HG03066 (cell line): ENCODE measurements around the gene OLFML2B.

ENCODE experiments used
- ATAC-seq: cut with Tn5 transposase; IDR thresholded peaks from one replicate; pipeline ENCODE4 v1.9.1; 2021; ENCODE audit warnings: low read depth; ENCODE audit not compliant: unreplicated experiment

Gene OLFML2B

GRCh38 chr1:162008799-162009198 is 14.9 kb downstream of the OLFML2B start:
- no peak for ATAC-seq

DNA sequence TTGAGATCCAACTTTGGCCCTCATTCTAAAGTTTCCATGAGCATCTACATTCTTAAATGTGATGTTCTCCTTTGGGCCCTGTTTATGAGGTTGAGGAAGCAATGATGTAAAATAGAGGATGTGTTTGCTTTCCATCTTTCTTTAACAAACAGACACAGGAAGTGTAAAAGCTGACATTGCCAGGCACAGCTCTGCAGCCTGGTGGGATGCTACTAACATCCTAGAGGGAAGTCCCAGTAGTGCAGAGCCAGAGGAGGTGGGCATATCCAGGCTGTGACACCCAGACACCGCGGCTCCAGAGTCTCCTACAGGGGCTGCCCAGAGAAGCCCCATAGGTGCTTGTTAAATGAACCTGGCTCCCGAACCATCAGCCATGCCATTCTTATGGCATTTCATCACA is 16.2 kb downstream of the OLFML2B start:
- no peak for ATAC-seq

DNA sequence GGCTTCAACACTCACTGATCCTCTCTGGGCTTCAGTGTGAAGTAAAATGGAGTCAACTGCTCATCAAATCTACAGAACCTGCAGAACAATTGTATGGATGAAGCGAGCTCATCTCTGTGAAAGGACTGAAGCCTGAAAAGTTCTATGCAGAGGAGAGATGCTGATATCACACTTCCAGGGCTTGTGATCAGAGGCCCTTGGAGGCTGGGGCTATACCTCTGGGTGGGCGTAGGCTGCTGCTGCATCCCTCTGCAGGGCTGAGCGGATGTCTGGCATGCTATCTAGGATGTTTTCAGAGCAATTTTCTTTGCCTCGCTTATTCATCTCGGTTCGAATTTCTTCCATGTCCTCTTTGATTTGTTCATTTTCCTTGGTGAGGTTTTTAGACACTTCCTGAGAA is 17.6 kb downstream of the OLFML2B start:
- no peak for ATAC-seq

DNA sequence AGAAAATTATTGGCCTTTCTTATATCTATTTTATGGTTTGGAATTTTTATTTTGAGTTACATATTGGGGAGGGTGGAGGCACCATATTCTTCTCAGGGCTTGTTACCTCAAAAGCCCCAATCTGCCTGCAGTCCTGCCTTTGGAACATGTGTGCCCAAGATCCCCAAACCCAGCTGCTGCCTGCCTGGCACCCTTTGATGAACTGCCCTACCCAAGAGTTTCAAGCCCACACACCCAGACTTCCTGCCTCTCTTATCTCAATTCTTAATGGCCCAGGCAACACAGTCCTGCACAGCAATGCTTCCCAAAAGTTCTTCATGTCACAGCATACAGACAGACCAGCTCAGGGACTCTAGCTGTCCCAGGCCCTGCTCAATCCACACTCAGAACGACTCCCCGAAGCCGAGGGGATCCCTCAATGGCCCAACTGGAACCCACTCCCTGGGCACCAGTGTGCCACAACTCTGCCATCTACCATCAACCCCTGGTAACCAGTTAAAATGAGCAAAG is 19.2 kb downstream of the OLFML2B start:
- ATAC-seq: no peak

DNA sequence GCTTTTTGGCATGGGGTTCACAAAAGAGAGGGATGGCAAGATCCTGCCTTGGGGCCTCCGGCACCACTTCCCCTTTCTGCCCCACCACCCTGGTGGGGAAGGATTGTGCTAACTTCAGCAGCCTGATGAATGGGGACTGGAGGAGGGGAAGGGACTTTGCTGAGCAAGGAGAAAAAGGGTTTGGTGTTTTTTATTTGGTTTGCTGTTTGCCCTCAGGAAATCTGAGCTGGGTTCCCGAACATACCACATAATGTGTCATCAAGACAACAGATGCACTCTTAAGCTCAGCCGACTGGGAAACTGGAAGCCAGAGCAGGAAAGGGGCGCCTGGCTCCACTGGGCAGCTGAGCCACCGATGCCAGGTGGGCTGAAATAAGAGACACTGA is 19.8 kb downstream of the OLFML2B start:
- ATAC-seq: no peak

DNA sequence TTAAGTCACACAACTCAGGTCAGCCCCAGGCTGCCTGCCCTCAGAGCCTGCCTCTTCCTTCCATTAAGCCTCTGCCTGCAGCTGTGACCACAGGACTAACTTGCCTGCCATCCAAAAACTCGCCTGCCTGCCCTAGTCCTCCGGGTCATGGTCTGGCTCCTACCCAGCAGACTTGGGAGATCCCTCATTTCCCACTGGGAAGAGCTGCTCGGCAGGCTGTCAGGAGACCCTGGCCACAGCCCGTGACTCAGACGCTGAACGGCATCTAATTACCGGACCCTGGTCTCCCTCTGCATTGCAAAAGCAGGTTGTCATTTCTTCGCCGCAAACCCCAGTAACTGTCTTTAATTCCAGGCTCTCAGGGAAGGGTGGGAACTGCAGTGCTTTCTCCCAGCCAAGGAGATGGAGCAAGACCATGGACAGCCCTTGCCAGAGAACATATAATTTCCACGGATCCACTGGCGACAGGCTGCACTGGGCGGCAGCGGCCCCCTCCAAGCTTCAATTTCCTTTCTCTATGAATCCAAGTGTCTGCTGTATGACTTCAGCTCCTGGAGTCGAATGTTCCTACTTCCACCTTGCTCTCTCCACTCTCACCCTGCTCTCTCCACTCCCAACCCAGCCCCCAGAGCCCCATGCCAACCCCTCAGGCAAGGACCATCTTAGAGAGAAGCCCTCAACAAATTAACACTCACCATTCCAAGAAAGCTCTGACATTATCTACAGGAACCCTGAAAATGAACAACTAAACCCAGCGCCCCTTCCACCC is 20.4 kb downstream of the OLFML2B start:
- ATAC-seq: no peak

DNA sequence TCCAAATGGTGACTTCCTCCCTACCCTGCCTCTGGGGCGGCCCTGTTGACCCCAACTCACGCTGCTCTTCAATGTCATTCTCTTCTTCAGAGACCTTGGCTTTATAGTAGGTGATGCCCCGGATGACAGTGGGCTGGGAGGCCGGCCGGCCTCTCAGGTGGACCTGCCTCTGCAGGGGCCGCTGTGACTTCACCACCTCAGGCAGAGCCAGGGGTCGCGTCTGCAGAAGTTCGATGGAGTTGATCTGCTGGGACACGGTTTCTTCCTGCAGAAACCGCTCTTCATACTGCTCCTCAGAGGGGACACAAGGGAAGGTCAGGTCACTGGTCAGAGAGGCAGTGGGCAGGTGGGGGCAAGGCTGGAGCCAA is 23.6 kb downstream of the OLFML2B start:
- ATAC-seq: no peak

- ATAC-seq: no peak
These were observed 24.2 kb downstream of the OLFML2B start for GRCh38 chr1:161999301-162000052.

DNA sequence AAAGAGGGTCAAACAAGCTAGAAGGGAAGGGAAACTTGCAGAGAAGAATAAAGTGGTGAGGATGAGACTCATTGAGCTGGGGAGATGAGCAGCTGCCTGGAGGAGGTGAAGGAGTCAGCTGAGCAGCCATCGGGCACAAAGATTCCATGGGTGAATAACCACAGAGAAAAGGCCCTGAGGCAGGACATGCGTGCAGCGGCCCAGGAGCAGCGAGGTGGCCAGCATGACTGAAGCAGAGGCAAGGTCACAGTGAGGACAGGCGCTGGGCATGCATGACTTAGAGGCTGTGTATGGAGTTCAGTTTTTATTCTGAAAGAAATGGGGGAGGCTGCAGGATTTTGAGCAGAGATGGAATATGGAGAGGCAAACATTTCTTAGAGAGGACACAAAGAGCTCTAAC is 24.9 kb downstream of the OLFML2B start:
- ATAC-seq: no peak

- no peak for ATAC-seq
These were observed 26.5 kb downstream of the OLFML2B start for GRCh38 chr1:161997152-161997551.

DNA sequence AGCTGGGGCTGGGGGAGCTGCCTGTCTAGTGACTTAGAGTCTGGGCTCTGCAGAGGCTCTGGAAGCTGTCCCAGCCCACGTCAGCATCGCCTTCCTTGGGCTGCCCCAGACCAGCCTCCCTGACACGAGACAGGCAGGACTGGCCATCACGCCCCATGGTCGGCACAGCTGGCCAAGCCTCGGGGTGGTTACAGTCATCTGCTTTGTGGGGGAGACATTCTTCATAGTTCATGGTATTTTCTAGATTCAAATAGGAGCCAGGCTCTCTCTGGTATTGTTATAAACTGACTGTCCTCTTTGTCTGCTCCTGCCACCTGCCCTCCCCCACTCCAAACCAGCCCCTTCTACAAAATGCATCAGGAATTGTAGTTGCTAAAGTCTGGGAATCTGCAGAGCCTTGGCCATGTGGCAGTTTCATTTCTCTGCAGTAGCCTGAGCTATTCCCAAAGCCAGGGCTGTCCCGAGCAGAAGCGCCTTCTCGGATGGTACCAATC is 29.4 kb downstream of the OLFML2B start:
- ATAC-seq: no peak

GRCh38 chr1:161993576-161993975 is 30.1 kb downstream of the OLFML2B start:
- ATAC-seq: no peak

DNA sequence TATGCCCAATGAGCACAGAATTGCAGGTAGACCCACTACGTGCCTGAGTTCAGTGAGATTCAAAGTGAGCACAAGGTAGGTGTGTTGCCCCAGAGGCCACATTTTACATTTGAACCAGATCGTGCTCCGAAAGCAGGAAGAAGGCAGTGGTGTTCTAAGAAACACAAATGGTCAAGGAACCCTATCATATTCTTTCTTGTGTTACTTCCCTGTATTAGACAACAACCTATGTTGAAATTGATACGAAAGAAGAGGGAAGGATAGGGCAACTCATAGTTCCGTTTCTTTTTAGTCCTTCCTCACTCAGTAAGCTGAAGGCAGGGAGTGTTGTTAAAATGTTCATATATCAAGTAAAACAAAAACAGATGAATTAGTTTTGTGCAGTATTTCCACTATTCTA is 33.9 kb downstream of the OLFML2B start:
- no peak for ATAC-seq

DNA sequence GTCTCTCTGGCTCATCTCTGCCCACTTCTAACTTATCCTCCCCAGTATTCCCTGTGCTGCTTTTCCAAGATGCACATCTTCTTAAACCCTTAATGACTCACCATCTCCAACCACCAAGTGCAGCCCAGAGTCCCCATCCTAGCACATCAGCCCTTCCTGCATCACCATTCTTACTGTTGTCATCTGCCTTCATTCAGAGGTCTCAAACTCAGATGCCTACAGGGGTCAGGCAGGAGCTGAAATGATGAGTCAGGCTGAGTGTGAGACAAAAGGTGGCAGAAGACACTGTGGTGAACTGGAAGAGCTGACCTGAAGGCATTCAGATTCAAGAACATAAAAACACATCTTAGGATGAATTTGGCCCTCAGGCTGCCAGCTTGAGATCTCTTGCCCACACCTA is 34.6 kb downstream of the OLFML2B start:
- no peak for ATAC-seq

DNA sequence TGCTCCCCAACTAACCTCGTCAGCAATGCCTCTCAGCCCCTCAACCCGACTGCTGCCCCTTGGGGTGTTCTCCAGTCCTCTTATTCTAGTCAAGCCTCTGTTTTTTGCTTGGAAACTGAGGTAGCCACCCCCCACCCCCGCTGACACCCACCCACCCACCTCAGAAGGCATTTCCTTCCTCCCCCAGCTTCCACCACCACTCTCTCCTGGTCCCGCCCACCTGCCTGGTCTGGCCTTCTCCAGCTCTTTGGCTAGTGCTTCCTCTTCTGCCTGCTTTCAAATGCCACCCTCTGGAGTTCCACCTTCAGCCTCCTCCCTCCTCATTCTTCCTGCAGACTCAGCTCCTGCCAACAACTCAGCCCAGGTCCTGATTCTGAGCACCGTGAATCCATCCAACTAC is 35.3 kb downstream of the OLFML2B start:
- ATAC-seq: no peak

GRCh38 chr1:161987872-161988271 is 35.8 kb downstream of the OLFML2B start:
- no peak for ATAC-seq

GRCh38 chr1:161987303-161987702 is 36.4 kb downstream of the OLFML2B start:
- ATAC-seq: no peak

DNA sequence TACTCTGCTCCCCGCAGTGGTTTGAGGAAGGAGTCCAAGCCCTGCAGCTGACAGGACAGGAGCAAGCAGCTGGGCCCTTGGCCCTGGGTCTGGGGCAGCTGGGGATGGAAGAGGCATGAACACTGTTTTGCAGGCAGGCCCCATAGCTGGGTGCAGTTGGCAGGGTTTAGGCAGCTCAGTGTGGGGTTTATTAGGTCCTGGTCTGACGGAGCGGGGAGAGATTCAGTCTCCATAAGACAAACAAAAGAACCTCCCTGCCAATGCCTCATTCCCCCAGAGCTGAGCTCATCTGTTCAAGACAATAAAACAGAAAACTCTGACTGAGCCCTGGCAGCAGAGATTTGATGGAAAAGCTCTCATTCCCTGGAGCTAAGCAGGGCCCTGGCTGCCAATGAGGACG is 37.3 kb downstream of the OLFML2B start:
- no peak for ATAC-seq

- ATAC-seq: no peak
These were observed 38.3 kb downstream of the OLFML2B start for GRCh38 chr1:161985301-161985822.

DNA sequence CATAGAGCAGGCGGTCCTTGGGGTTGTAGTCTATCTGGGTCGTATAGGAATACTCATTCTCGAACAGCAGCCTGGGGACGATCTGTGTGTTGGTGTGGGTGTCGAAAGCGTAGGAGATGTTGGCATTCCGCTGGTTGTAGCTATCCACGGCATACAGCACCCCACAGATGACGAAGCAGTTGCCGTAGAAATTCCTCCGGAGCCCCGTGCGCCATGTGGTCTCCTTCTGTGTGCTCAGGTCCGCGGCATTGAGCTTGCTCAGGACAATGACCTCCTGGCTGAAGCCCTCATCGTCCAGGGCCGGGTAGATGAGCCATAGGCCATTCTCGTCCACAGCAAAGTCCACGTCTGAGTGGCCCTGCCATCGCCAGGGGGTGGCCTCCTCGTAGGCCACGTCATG is 39.9 kb downstream of the OLFML2B start:
- ATAC-seq: no peak

GRCh38 chr1:161982917-161983316 is 40.8 kb downstream of the OLFML2B start:
- no peak for ATAC-seq

GRCh38 chr1:161982507-161982895 is 41.2 kb downstream of the OLFML2B start:
- ATAC-seq: no peak
